Upper lobe of left lung (tissue), 4 donors: ENCODE results near the gene FOXI3.

Experiments
- CTCF ChIP-seq, 6 experiments: fragments of 450-650 bp in 4 of 6; fragments of 200-600 bp in 2 of 6; sonication (generic) in 2 of 6; IDR thresholded peaks; one replicate each; pipeline ENCODE4 v1.5.1; 2016 to 2019; ENCODE audit warnings: antibody characterized with exemption in 6 of 6
- EP300 ChIP-seq, 4 donors: sonication (generic); formaldehyde crosslinking; IDR thresholded peaks; one replicate each; pipeline ENCODE4 v1.5.1; 2017; ENCODE audit warnings: antibody characterized with exemption in 4 of 4, control low read depth in 2 of 4
- POLR2A ChIP-seq, 4 donors: fragments of 450-650 bp; IDR thresholded peaks; one replicate each; pipeline ENCODE4 v1.5.1; 2016 to 2017; ENCODE audit warnings: antibody characterized with exemption in 4 of 4, mild to moderate bottlenecking in 2 of 4

GRCh38 chr2:88448248-88448647 is 4.2 kb downstream of the FOXI3 start:
- no peak for TF ChIP-seq POLR2A (IDR thresholded peaks at IDR 0.05)
- TF ChIP-seq CTCF (IDR thresholded peaks at IDR 0.05), result no peak
- no peak for TF ChIP-seq EP300 (IDR thresholded peaks at IDR 0.05)
